Ishikawa (cell line): ENCODE measurements around the gene ABCC6.

Source experiments
- CEBPB ChIP-seq: IDR thresholded peaks from 2 replicates; pipeline ENCODE4 v1.6.1; 2012
- CREB1 ChIP-seq: IDR thresholded peaks from 2 replicates; pipeline ENCODE4 v1.6.1; 2012; ENCODE audit warnings: low read depth
- FOXM1 ChIP-seq: IDR thresholded peaks from 2 replicates; pipeline ENCODE4 v1.6.1; 2012; ENCODE audit warnings: low read depth, borderline replicate concordance
- RAD21 ChIP-seq: IDR thresholded peaks from 2 replicates; pipeline ENCODE4 v1.6.1; 2012; ENCODE audit warnings: low read depth

DNA sequence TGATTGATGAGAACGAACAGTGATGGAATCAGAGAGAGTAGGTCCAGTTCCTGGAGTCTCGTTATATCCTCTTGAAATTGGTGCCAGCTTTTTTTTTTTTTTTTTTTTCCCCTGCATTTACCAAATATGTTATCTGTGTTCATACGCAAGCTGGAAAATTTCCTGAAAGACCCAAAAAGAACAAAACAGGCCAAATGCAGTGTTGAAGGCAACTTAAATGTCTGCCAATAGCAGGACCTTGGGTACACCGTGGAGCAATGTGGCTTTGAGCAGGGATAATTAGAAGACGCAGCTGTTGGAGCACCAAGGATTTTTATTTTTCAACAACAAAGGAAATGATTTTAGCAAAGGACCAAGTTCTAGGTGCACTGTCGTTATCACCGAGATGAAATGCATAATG, 105.0 kb downstream of the ABCC6 start:
- no peak for TF ChIP-seq RAD21
- TF ChIP-seq CEBPB = no peak
- TF ChIP-seq FOXM1 = no peak
- TF ChIP-seq CREB1 = no peak
